Measurements from ENCODE around the gene MAMDC2. TPM values are rescaled to one million over a fixed set of nuclear protein-coding genes. Genes with fewer than 3 reads are reported as not detected.

Gene MAMDC2
- total RNA-seq, 1 experiment from 2014 or later, result 2.7 TPM

- Histone ChIP-seq H3K9me3 (ENCODE audit: insufficient read depth, low read depth) (no peaks in the 10 kb centered on the region), H3K9me2 (ENCODE audit: insufficient read depth) (no peaks in the 10 kb centered on the region; the same call in 1 of the 2 replicates), H3K79me2 (ENCODE audit: low read depth) (no peaks in the 10 kb centered on the region), H3K27me3 (ENCODE audit: insufficient read depth, low read depth) (no peaks in the 10 kb centered on the region), H4K20me1 (ENCODE audit: insufficient read depth) (no peaks in the 10 kb centered on the region), H3F3A (ENCODE audit: insufficient read depth, low read depth) (no peaks in the 10 kb centered on the region), H3K36me3 (ENCODE audit: low read depth) (no peaks in the 10 kb centered on the region), H3K4me1 (replicated peaks; ENCODE audit: insufficient read depth) (no peaks in the 10 kb centered on the region), H3K4me3 (no peak overlapping the region), H3K27ac (no peak overlapping the region), H3K4me2 (no peak overlapping the region), H2AFZ (no peak overlapping the region)
- ChIA-PET POLR2A (ENCODE audit: unreplicated experiment) (no interaction called here), CTCF (no interaction called here)
- DNase-seq, result no peak
- intact Hi-C loops (cut with micrococcal nuclease; ENCODE audit: unreplicated experiment), result no loop called here
- TF ChIP-seq EZH2 (IDR thresholded peaks at IDR 0.05; ENCODE audit: low read depth), result no peak
- TF ChIP-seq, protein P1, sequence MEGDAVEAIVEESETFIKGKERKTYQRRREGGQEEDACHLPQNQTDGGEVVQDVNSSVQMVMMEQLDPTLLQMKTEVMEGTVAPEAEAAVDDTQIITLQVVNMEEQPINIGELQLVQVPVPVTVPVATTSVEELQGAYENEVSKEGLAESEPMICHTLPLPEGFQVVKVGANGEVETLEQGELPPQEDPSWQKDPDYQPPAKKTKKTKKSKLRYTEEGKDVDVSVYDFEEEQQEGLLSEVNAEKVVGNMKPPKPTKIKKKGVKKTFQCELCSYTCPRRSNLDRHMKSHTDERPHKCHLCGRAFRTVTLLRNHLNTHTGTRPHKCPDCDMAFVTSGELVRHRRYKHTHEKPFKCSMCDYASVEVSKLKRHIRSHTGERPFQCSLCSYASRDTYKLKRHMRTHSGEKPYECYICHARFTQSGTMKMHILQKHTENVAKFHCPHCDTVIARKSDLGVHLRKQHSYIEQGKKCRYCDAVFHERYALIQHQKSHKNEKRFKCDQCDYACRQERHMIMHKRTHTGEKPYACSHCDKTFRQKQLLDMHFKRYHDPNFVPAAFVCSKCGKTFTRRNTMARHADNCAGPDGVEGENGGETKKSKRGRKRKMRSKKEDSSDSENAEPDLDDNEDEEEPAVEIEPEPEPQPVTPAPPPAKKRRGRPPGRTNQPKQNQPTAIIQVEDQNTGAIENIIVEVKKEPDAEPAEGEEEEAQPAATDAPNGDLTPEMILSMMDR (conservative IDR thresholded peaks at IDR 0.05), result no peak
- no TSS peak for BruUV-seq (replicated peaks)
These were observed 103.5 kb downstream of the MAMDC2 start for GRCh38 chr9:70147196-70147595.

DNA sequence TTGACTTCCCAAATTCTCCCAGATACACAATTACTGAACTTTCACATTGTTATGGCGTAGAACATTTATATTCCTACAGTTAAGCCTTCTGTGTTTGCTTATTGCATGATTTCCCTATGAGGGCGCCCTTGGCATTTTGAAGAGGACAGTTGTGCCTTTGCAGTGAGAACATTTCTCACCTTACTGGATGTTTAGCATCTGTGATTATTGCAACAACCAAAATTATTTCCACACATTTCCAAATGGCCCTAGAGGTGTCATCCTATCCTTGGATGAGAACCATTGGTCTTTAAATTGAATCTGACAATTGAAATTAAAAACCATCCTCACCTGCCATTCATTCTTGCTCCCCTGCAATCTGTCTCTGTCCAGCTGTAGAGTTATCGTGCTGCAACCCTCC, 104.0 kb downstream of the MAMDC2 start:
- no peak for DNase-seq
- intact Hi-C loops (cut with micrococcal nuclease; ENCODE audit: unreplicated experiment), result no loop called here
- H3K9me2 ChIP-seq (ENCODE audit: insufficient read depth), result no peaks in the 10 kb centered on the region; the same call in 1 of the 2 replicates

DNA sequence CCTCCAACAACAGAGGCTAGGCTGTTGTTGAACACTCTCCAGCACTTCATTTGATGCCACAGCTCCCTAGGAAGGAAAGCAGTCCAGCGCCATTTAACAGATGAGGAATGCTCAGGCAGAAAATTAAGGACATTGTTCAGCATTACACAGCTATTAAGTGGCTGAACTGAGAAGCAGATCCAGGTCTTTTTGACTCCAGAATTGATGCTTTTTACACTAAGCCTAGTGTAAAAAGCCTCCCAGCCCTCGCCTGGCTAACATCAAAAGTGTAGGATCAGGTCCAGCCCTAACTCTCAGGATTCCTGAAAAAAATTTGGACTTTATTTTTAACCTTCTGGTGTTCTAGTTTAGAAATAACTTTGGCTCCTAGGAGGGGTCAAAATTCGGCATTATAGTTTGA, 108.7 kb downstream of the MAMDC2 start:
- no peak overlapping the region for H3K4me3 ChIP-seq
- intact Hi-C loops (cut with micrococcal nuclease; ENCODE audit: unreplicated experiment), result no loop called here
- BruUV-seq (replicated peaks), result no TSS peak
- no peaks in the 10 kb centered on the region for H3K36me3 ChIP-seq (ENCODE audit: low read depth)
- ChIA-PET POLR2A (ENCODE audit: unreplicated experiment) (no interaction called here), CTCF (no interaction called here)
- H3K4me1 ChIP-seq (replicated peaks; ENCODE audit: insufficient read depth), result no peaks in the 10 kb centered on the region
- no peaks in the 10 kb centered on the region for H3F3A ChIP-seq (ENCODE audit: insufficient read depth, low read depth)
- DNase-seq, result no peak
- H3K9me2 ChIP-seq (ENCODE audit: insufficient read depth), result no peaks in the 10 kb centered on the region
- no peak overlapping the region for H2AFZ ChIP-seq
- no peaks in the 10 kb centered on the region for H3K9me3 ChIP-seq (ENCODE audit: insufficient read depth, low read depth)
- H4K20me1 ChIP-seq (ENCODE audit: insufficient read depth), result no peaks in the 10 kb centered on the region
- H3K27me3 ChIP-seq (ENCODE audit: insufficient read depth, low read depth), result no peaks in the 10 kb centered on the region
- TF ChIP-seq, protein P1 (conservative IDR thresholded peaks at IDR 0.05), result no peak
- no peak for TF ChIP-seq EZH2 (IDR thresholded peaks at IDR 0.05; ENCODE audit: low read depth)
- H3K79me2 ChIP-seq (ENCODE audit: low read depth), result no peaks in the 10 kb centered on the region
- H3K27ac ChIP-seq, result no peak overlapping the region
- no peak overlapping the region for H3K4me2 ChIP-seq

More for the DNA sequence above, 104.0 kb downstream of the MAMDC2 start:
- no peak overlapping the region for H2AFZ ChIP-seq
- no peak overlapping the region for H3K4me3 ChIP-seq
- H3K9me3 ChIP-seq (ENCODE audit: insufficient read depth, low read depth), result no peaks in the 10 kb centered on the region
- no peaks in the 10 kb centered on the region for H3F3A ChIP-seq (ENCODE audit: insufficient read depth, low read depth)
- no peaks in the 10 kb centered on the region for H3K27me3 ChIP-seq (ENCODE audit: insufficient read depth, low read depth)
- no peaks in the 10 kb centered on the region for H3K79me2 ChIP-seq (ENCODE audit: low read depth)
- no peaks in the 10 kb centered on the region for H4K20me1 ChIP-seq (ENCODE audit: insufficient read depth)
- POLR2A ChIA-PET (ENCODE audit: unreplicated experiment), result interaction anchor here (0.6 kb wide), 1 partner anchor 1016 kb away, joined by 3 read pairs; no protein-coding TSS in a partner anchor
- H3K27ac ChIP-seq, result no peak overlapping the region
- H3K4me1 ChIP-seq (replicated peaks; ENCODE audit: insufficient read depth), result no peaks in the 10 kb centered on the region
- CTCF ChIA-PET, result no interaction called here
- no peak overlapping the region for H3K4me2 ChIP-seq
- H3K36me3 ChIP-seq (ENCODE audit: low read depth), result no peaks in the 10 kb centered on the region
- BruUV-seq (replicated peaks), result no TSS peak
- no peak for TF ChIP-seq EZH2 (IDR thresholded peaks at IDR 0.05; ENCODE audit: low read depth)
- TF ChIP-seq, protein P1 (conservative IDR thresholded peaks at IDR 0.05), result no peak

Measured in PC-9 (cell line).